CD4-positive, alpha-beta T cell (primary cell): ENCODE measurements around the gene ASB3. TPM values are rescaled to one million over a fixed set of nuclear protein-coding genes. Genes with fewer than 3 reads are reported as not detected.

Experiments used
- ATAC-seq: fragments of 200-7000 bp; cut with Tn5 transposase; one replicate; pipeline ENCODE4 v1.10.0; 2022; ENCODE audit warnings: mild to moderate bottlenecking; ENCODE audit not compliant: poor library complexity
- CTCF ChIA-PET: fragments of 350-600 bp; sonication (Branson Sonifier 250); formaldehyde crosslinking; loops from one replicate; lab custom pipeline; 2021; ENCODE audit warnings: antibody characterized with exemption, inconsistent platforms; lab: Charles Lee
- POLR2A ChIA-PET: fragments of 350-600 bp; sonication (Branson Sonifier 250); formaldehyde crosslinking; loops from one replicate; lab custom pipeline; 2021; ENCODE audit warnings: antibody characterized with exemption, inconsistent platforms; lab: Charles Lee
- DNase-seq, 14 experiments: peaks; one replicate each; pipeline ENCODE4 v3.0.0-alpha.2; 2013 to 2020; ENCODE audit warnings: mixed read lengths in 2 of 14
- H3K27ac ChIP-seq, 2 donors: one replicate each; pipeline versions ENCODE4 v1.5.1 to v1.7.0; 2013; ENCODE audit warnings: low read length in 2 of 2, low read depth in 1 of 2, mild to moderate bottlenecking in 1 of 2
- H3K27me3 ChIP-seq, 2 experiments: 1 replicate in 1 of 2; 2 replicates in 1 of 2; pipeline versions ENCODE4 v1.6.1 to v1.7.0; 2013; ENCODE audit warnings: low read length in 2 of 2, control low read depth in 1 of 2, mild to moderate bottlenecking in 1 of 2, moderate library complexity in 1 of 2; ENCODE audit not compliant: insufficient read depth in 2 of 2, control insufficient read depth in 1 of 2
- H3K36me3 ChIP-seq: one replicate; pipeline ENCODE4 v1.6.1; 2013; ENCODE audit warnings: low read length, control low read depth; ENCODE audit not compliant: insufficient read depth
- H3K4me1 ChIP-seq: one replicate; pipeline ENCODE4 v1.6.1; 2013; ENCODE audit warnings: low read length, control low read depth; ENCODE audit not compliant: insufficient read depth
- H3K4me3 ChIP-seq: one replicate; pipeline ENCODE4 v1.5.1; 2013; ENCODE audit warnings: mild to moderate bottlenecking, low read length, moderate library complexity
- H3K9me3 ChIP-seq, 2 experiments: 1 replicate in 1 of 2; 2 replicates in 1 of 2; pipeline versions ENCODE4 v1.6.1 to v1.7.0; 2013; ENCODE audit warnings: low read length in 2 of 2, mild to moderate bottlenecking in 2 of 2, control low read depth in 1 of 2, moderate library complexity in 1 of 2; ENCODE audit not compliant: control insufficient read depth in 1 of 2, insufficient read depth in 1 of 2
- H3K27ac Mint-ChIP-seq: one replicate; pipeline ENCODE4 v1.8.0; 2020; ENCODE audit warnings: mixed read lengths
- H3K27me3 Mint-ChIP-seq: one replicate; pipeline ENCODE4 v1.8.0; 2021; ENCODE audit warnings: mixed read lengths
- H3K36me3 Mint-ChIP-seq: one replicate; pipeline ENCODE4 v1.8.0; 2021; ENCODE audit warnings: low read depth, mixed read lengths
- H3K4me1 Mint-ChIP-seq: one replicate; pipeline ENCODE4 v1.8.0; 2021; ENCODE audit warnings: low read depth, mixed read lengths
- H3K4me3 Mint-ChIP-seq: one replicate; pipeline ENCODE4 v1.8.0; 2020; ENCODE audit warnings: mild to moderate bottlenecking, mixed read lengths
- H3K9me3 Mint-ChIP-seq: one replicate; pipeline ENCODE4 v1.8.0; 2020; ENCODE audit warnings: mixed read lengths
- CTCF ChIP-seq: fragments of 200-600 bp; IDR thresholded peaks from one replicate; pipeline ENCODE4 v1.8.0; 2022; ENCODE audit warnings: antibody characterized with exemption, mild to moderate bottlenecking
- intact Hi-C, 2 experiments: fragments of 100-400 bp; cut with DNase I in 1 of 2; cut with micrococcal nuclease in 1 of 2; formaldehyde crosslinking; loops; one replicate each; pipeline versions ENCODE4 v1.15.1 to v1.9.0; 2023 to 2025; cut with DNase I, micrococcal nuclease
- total RNA-seq, 174 experiments: library from RNA in 2 of 174; stranded (reverse) in 2 of 174; gene quantifications; one replicate each; pipeline ENCODE4 v1.2.3 and lab custom pipeline; 2021 to 2026

The ASB3 gene
- total RNA-seq, 2 experiments from 2014 or later = 31.0 to 34.3 TPM

- Mint-ChIP-seq H3K36me3 (no peaks in the 10 kb centered on the region), H3K4me3 (no peak overlapping the region), H3K27ac (no peak overlapping the region), H3K4me1 (no peaks in the 10 kb centered on the region), H3K27me3 (no peaks in the 10 kb centered on the region), H3K9me3 (no peaks in the 10 kb centered on the region)
- no peak overlapping the region for H3K27ac ChIP-seq
- TF ChIP-seq CTCF = no peak
- no peaks in the 10 kb centered on the region for H3K36me3 ChIP-seq
- no peak overlapping the region for H3K4me3 ChIP-seq
- H3K9me3 ChIP-seq = no peaks in the 10 kb centered on the region
- ATAC-seq (no peak), DNase-seq (no peak)
- CTCF ChIA-PET = interaction anchor here (0.6 kb wide), 1 partner anchor 11 kb away, joined by 3 read pairs; no protein-coding TSS in a partner anchor
- intact Hi-C loops = no loop called here
- no peaks in the 10 kb centered on the region for H3K4me1 ChIP-seq
- no peaks in the 10 kb centered on the region for H3K27me3 ChIP-seq
- POLR2A ChIA-PET = no interaction called here
Measured at GRCh38 chr2:53655256-53655655, 131.5 kb downstream of the ASB3 start.

DNA sequence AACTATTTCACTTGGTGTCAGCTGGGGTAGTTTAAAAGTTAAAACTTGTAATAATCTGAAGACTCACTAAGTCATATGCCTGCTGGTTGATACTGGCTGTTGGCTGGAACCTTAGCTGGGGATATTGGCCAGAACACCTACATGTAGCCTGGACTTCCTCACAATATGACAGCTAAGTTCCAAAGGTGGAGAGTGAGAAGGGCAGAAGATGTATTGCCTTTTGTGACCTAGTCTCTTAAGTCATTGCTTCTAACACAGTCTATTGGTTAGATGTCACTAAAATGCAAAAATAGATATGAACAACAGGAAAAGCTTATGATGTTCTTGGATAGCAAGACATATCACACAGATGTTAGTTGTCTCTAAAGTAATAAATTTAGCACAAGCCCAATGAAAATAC lies 132.4 kb downstream of the ASB3 start:
- no peaks in the 10 kb centered on the region for H3K27me3 Mint-ChIP-seq
- ATAC-seq (no peak), DNase-seq (no peak)
- no peaks in the 10 kb centered on the region for H3K4me1 Mint-ChIP-seq
- ChIA-PET POLR2A (no interaction called here), CTCF (no interaction called here)
- TF ChIP-seq CTCF = no peak
- no peaks in the 10 kb centered on the region for H3K27me3 ChIP-seq
- intact Hi-C loops = no loop called here
- no peaks in the 10 kb centered on the region for H3K36me3 ChIP-seq
- H3K4me3 Mint-ChIP-seq = no peak overlapping the region
- H3K27ac Mint-ChIP-seq = no peak overlapping the region
- no peak overlapping the region for H3K4me3 ChIP-seq
- H3K36me3 Mint-ChIP-seq = no peaks in the 10 kb centered on the region
- no peaks in the 10 kb centered on the region for H3K9me3 Mint-ChIP-seq
- H3K9me3 ChIP-seq = no peaks in the 10 kb centered on the region
- H3K27ac ChIP-seq = no peak overlapping the region
- no peaks in the 10 kb centered on the region for H3K4me1 ChIP-seq

GRCh38 chr2:53652131-53652530 lies 134.6 kb downstream of the ASB3 start:
- Mint-ChIP-seq H3K27ac (no peak overlapping the region), H3K4me1 (no peaks in the 10 kb centered on the region), H3K9me3 (no peaks in the 10 kb centered on the region), H3K36me3 (no peaks in the 10 kb centered on the region), H3K27me3 (no peaks in the 10 kb centered on the region), H3K4me3 (no peak overlapping the region)
- H3K4me3 ChIP-seq = no peak overlapping the region
- ATAC-seq = no peak
- H3K9me3 ChIP-seq = no peaks in the 10 kb centered on the region
- intact Hi-C loops = no loop called here
- no peak for DNase-seq
- TF ChIP-seq CTCF = no peak
- ChIA-PET CTCF (no interaction called here), POLR2A (no interaction called here)
- H3K36me3 ChIP-seq = no peaks in the 10 kb centered on the region
- no peak overlapping the region for H3K27ac ChIP-seq
- H3K27me3 ChIP-seq = no peaks in the 10 kb centered on the region
- H3K4me1 ChIP-seq = no peaks in the 10 kb centered on the region
